Psoas muscle (tissue), 8 donors: ENCODE data around the gene SNU13. TPM values are rescaled to one million over a fixed set of nuclear protein-coding genes. Genes with fewer than 3 reads are reported as not detected.
A peak's percentile ranks its signal among the peaks of the same experiment; 100 is the strongest.

Experiments used
- ATAC-seq, 4 donors: fragments of 200-7000 bp; cut with Tn5 transposase; one replicate each; pipeline ENCODE4 v1.9.1; 2020; ENCODE audit warnings: moderate library complexity in 3 of 4, mild to moderate bottlenecking in 2 of 4
- DNase-seq, 2 donors: peaks; one replicate each; pipeline ENCODE4 v3.0.0-alpha.2; 2020
- H3K27ac ChIP-seq: fragments of 200-600 bp; one replicate; pipeline ENCODE4 v1.8.0; 2022
- H3K27me3 ChIP-seq, 3 donors: fragments of 200-600 bp in 1 of 3; one replicate each; pipeline versions ENCODE4 v1.6.1 to v1.8.0; 2013 to 2022; ENCODE audit warnings: low read length in 2 of 3, mild to moderate bottlenecking in 2 of 3, moderate library complexity in 1 of 3; ENCODE audit not compliant: insufficient read depth in 3 of 3
- H3K36me3 ChIP-seq, 2 donors: fragments of 200-600 bp in 1 of 2; one replicate each; pipeline versions ENCODE4 v1.6.1 to v1.8.0; 2013 to 2022; ENCODE audit warnings: low read depth in 1 of 2, mild to moderate bottlenecking in 1 of 2, moderate library complexity in 1 of 2; ENCODE audit not compliant: insufficient read depth in 1 of 2
- H3K4me1 ChIP-seq: fragments of 200-600 bp; one replicate; pipeline ENCODE4 v1.8.0; 2022
- H3K4me3 ChIP-seq: fragments of 200-600 bp; one replicate; pipeline ENCODE4 v1.8.0; 2022; ENCODE audit warnings: mild to moderate bottlenecking
- H3K9me3 ChIP-seq: fragments of 200-600 bp; one replicate; pipeline ENCODE4 v1.8.0; 2022
- CTCF ChIP-seq: fragments of 200-600 bp; IDR thresholded peaks from one replicate; pipeline ENCODE4 v1.8.0; 2022; ENCODE audit warnings: antibody characterized with exemption
- WGBS, 3 donors: extraction: QIAGEN DNeasy Blood & Tissue Kit; methylation state at CpG; one replicate each; pipeline versions ENCODE4 v1.1.6 to v1.1.7; 2013; 5-methylcytosine and 5-hydroxymethylcytosine counted together
- intact Hi-C, 2 donors: fragments of 100-400 bp; cut with DNase I; formaldehyde crosslinking; loops; one replicate each; pipeline versions ENCODE4 v1.11.0 to v1.14.2; 2022
- polyA plus RNA-seq, 3 donors: library from polyadenylated mRNA; stranded (reverse); fragments of 200-250 nt; gene quantifications; one replicate each; pipeline ENCODE4 v1.2.3, GENCODE V29; 2013
- total RNA-seq, 4 donors: library from RNA; stranded (reverse); fragmentation: NEBNext Ultra II Directional in 2 of 4; extraction: Animal tissue kit (Norgen Biotek cat#: 25700) in 2 of 4; gene quantifications; one replicate each; pipeline versions ENCODE4 v1.2.1 to v1.2.4, GENCODE V29; 2021 to 2023
- donor health status: healthy with polysubstance abuse.
- donor health status: DM: no; HTN: no; CAD: no; lungs with moderate emphysema.
- donor health status: Bipolar disorder and iron deficiency.
- donor health status: healthy.
- donor health status: DM: yes; HTN: yes; CAD: no.
- donor health status: DM: no; HTN: no; CAD: no.
- donor health status: DM: no; HTN: no; CAD: no.
- donor health status: DM: yes; HTN: yes; CAD: no.

SNU13 gene
- total and polyA plus RNA-seq, 7 donors: 165 to 466 (median 215) TPM

GRCh38 chr22:41683616-41684015 lies 5.1 kb downstream of the SNU13 start:
- Histone ChIP-seq H3K27ac (no peak overlapping the region), H3K27me3 (no peaks in the 10 kb centered on the region), H3K4me1 (peaks cover 15% of the 10 kb centered on the region), H3K9me3 (no peaks in the 10 kb centered on the region), H3K36me3 (peaks cover 0 to 25% of the 10 kb centered on the region in 2 donors), H3K4me3 (no peak overlapping the region)
- no peak for TF ChIP-seq CTCF
- WGBS, 3 donors: 77 to 81% (median 81%) methylated on average over 3 of the region's 3 CpGs
- intact Hi-C loops: no loop called here
- ATAC-seq (no peak), DNase-seq (no peak)

- Histone ChIP-seq H3K27me3 (no peaks in the 10 kb centered on the region), H3K4me1 (peaks cover 15% of the 10 kb centered on the region), H3K9me3 (no peaks in the 10 kb centered on the region), H3K4me3 (peak overlapping the region; percentile 77), H3K36me3 (peaks cover 5 to 31% of the 10 kb centered on the region in 2 donors), H3K27ac (peak overlapping the region; percentile 92)
- no peak for ATAC-seq
- 86 to 89% (median 87%) methylated on average over 9 of the region's 9 CpGs for WGBS, 3 donors
- intact Hi-C loops: no loop called here
- no peak for TF ChIP-seq CTCF
- DNase-seq: no peak
Observed at GRCh38 chr22:41683052-41683451, 5.6 kb downstream of the SNU13 start.

- no peak for TF ChIP-seq CTCF
- peaks cover 5 to 39% of the 10 kb centered on the region in 2 donors for H3K36me3 ChIP-seq
- no peaks in the 10 kb centered on the region for H3K27me3 ChIP-seq
- H3K9me3 ChIP-seq: no peaks in the 10 kb centered on the region
- H3K4me1 ChIP-seq: peaks cover 9% of the 10 kb centered on the region
- peak overlapping the region; percentile 77 for H3K4me3 ChIP-seq
- 34 to 49% (median 47%) methylated on average over 50 of the region's 50 CpGs for WGBS, 3 donors
- DNase-seq: peak; percentile 84 to 94
- intact Hi-C loops: no loop called here
- ATAC-seq: peak; percentile 96 to 99 (median 97)
- H3K27ac ChIP-seq: peak overlapping the region; percentile 92
Observed at GRCh38 chr22:41682033-41682807, 6.4 kb downstream of the SNU13 start.

- H3K27me3 ChIP-seq: no peaks in the 10 kb centered on the region
- H3K27ac ChIP-seq: peak overlapping the region; percentile 92
- WGBS, 3 donors: 52 to 62% (median 58%) methylated on average over 14 of the region's 14 CpGs
- peaks cover 5 to 43% of the 10 kb centered on the region in 2 donors for H3K36me3 ChIP-seq
- DNase-seq: no peak
- intact Hi-C loops: no loop called here
- TF ChIP-seq CTCF: no peak
- peak; percentile 35 to 41 (median 38) for ATAC-seq
- peaks cover 7% of the 10 kb centered on the region for H3K4me1 ChIP-seq
- H3K4me3 ChIP-seq: peak overlapping the region; percentile 77
- H3K9me3 ChIP-seq: no peaks in the 10 kb centered on the region
Observed at GRCh38 chr22:41681616-41682015, 7.1 kb downstream of the SNU13 start.
